ENCODE measurements around the gene SPNS2. TPM values are rescaled to one million over a fixed set of nuclear protein-coding genes. Genes with fewer than 3 reads are reported as not detected.
A peak's percentile ranks its signal among the peaks of the same experiment; 100 is the strongest.

SPNS2 gene
- total and polyA plus RNA-seq, 2 experiments from 2014 or later: 1.0 to 1.6 TPM

DNA sequence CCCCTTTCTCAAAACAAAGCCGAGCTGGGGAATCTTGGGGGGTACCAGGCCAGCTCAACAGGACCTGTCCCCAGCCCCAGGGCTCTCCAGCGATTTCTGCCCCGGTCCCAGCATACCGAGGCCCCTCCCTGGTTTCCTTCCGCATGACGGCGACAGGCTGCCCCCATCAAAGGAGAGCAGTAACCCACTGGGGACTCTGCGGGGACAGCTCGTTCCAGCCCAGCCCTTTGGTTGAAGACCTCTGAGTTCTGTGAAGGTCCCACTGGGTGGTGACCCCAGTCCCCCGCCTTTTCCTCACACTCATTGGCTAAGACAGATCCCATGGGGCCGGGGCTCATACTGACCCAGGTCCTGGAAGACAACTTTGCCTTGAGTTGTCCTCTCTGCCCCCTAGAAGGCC, 89.7 kb downstream of the SPNS2 start:
- Histone ChIP-seq H3K36me3 (peaks cover under 1% of the 10 kb centered on the region), H3K4me3 (peak overlapping the region; percentile 8), H3K4me1 (ENCODE audit: low read depth) (peaks cover 61% of the 10 kb centered on the region), H3K27ac (peak overlapping the region; percentile 96), H3K27me3 (no peaks in the 10 kb centered on the region), H3K9me3 (ENCODE audit: low read depth) (no peaks in the 10 kb centered on the region)
- TF ChIP-seq, protein P1, sequence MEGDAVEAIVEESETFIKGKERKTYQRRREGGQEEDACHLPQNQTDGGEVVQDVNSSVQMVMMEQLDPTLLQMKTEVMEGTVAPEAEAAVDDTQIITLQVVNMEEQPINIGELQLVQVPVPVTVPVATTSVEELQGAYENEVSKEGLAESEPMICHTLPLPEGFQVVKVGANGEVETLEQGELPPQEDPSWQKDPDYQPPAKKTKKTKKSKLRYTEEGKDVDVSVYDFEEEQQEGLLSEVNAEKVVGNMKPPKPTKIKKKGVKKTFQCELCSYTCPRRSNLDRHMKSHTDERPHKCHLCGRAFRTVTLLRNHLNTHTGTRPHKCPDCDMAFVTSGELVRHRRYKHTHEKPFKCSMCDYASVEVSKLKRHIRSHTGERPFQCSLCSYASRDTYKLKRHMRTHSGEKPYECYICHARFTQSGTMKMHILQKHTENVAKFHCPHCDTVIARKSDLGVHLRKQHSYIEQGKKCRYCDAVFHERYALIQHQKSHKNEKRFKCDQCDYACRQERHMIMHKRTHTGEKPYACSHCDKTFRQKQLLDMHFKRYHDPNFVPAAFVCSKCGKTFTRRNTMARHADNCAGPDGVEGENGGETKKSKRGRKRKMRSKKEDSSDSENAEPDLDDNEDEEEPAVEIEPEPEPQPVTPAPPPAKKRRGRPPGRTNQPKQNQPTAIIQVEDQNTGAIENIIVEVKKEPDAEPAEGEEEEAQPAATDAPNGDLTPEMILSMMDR (IDR thresholded peaks at IDR 0.05; ENCODE audit: low read depth, low read length): no peak
- no peak for DNase-seq (ENCODE audit: low read depth in 1 of 2, low spot score in 1 of 2)

Other genes starting within 250 kb of the SPNS2 start
- gene ANKFY1, start 234.9 kb upstream of the SPNS2 start, total RNA-seq: 20.0 and 29.0 TPM in 2 replicates
- gene ANKFY1, start 234.9 kb upstream of the SPNS2 start, polyA plus RNA-seq: 19.5 and 26.7 TPM in 2 replicates
- gene UBE2G1, start 132.2 kb upstream of the SPNS2 start, total RNA-seq: 99.0 and 120 TPM in 2 replicates
- gene UBE2G1, start 132.2 kb upstream of the SPNS2 start, polyA plus RNA-seq: 107 and 123 TPM in 2 replicates
- not detected in 2 replicates for gene SPNS3, start 64.9 kb upstream of the SPNS2 start, total RNA-seq
- not detected in 2 replicates for gene SPNS3, start 64.9 kb upstream of the SPNS2 start, polyA plus RNA-seq
- 47.4 and 57.1 TPM in 2 replicates for gene MYBBP1A, start 56.5 kb downstream of the SPNS2 start, total RNA-seq
- gene MYBBP1A, start 56.5 kb downstream of the SPNS2 start, polyA plus RNA-seq: 51.5 and 69.3 TPM in 2 replicates
- not detected in 2 replicates for gene GGT6, start 61.7 kb downstream of the SPNS2 start, total RNA-seq
- gene GGT6, start 61.7 kb downstream of the SPNS2 start, polyA plus RNA-seq: not detected in 2 replicates
- gene SMTNL2, start 85.6 kb downstream of the SPNS2 start, total RNA-seq: 176 and 184 TPM in 2 replicates
- gene SMTNL2, start 85.6 kb downstream of the SPNS2 start, polyA plus RNA-seq: 269 TPM in 2 replicates
- 0.71 and 1.1 TPM in 2 replicates for gene ALOX15, start 142.8 kb downstream of the SPNS2 start, total RNA-seq
- 1.5 TPM in 1 of 2 replicates, not detected in the other for gene ALOX15, start 142.8 kb downstream of the SPNS2 start, polyA plus RNA-seq
- gene PELP1, start 205.3 kb downstream of the SPNS2 start, total RNA-seq: 47.3 and 63.2 TPM in 2 replicates
- 52.6 and 77.7 TPM in 2 replicates for gene PELP1, start 205.3 kb downstream of the SPNS2 start, polyA plus RNA-seq
- gene ARRB2, start 211.8 kb downstream of the SPNS2 start, total RNA-seq: 14.4 and 17.3 TPM in 2 replicates
- gene ARRB2, start 211.8 kb downstream of the SPNS2 start, polyA plus RNA-seq: 23.3 and 33.0 TPM in 2 replicates
- 36.8 and 47.7 TPM in 2 replicates for gene MED11, start 232.5 kb downstream of the SPNS2 start, total RNA-seq
- gene MED11, start 232.5 kb downstream of the SPNS2 start, polyA plus RNA-seq: 39.1 and 40.8 TPM in 2 replicates
- not detected in 2 replicates for gene ZMYND15, start 241.0 kb downstream of the SPNS2 start, total RNA-seq
- gene ZMYND15, start 241.0 kb downstream of the SPNS2 start, polyA plus RNA-seq: not detected in 2 replicates
- 0.60 and 0.66 TPM in 2 replicates for gene CXCL16, start 241.0 kb downstream of the SPNS2 start, total RNA-seq
- gene CXCL16, start 241.0 kb downstream of the SPNS2 start, polyA plus RNA-seq: 0.89 and 1.2 TPM in 2 replicates